Smooth muscle cell (in vitro differentiated cells): ENCODE data around the gene TPO. TPM values are rescaled to one million over a fixed set of nuclear protein-coding genes. Genes with fewer than 3 reads are reported as not detected.
A peak's percentile ranks its signal among the peaks of the same experiment; 100 is the strongest.

Experiments
- DNase-seq: peaks from one replicate; lab custom pipeline; 2025; ENCODE audit not compliant: unreplicated experiment; lab: John Stamatoyannopoulos, UW
- H2AFZ ChIP-seq: fragments of 200-600 bp; sonication (generic); 2 replicates; pipeline ENCODE4 v1.6.0; 2016; ENCODE audit warnings: antibody characterized with exemption, low read depth, mild to moderate bottlenecking
- H3F3A ChIP-seq: fragments of 200-600 bp; sonication (generic); 2 replicates; pipeline ENCODE4 v1.6.0; 2017; ENCODE audit warnings: antibody characterized with exemption, low read depth
- H3K27ac ChIP-seq: fragments of 200-600 bp; sonication (generic); 2 replicates; pipeline ENCODE4 v1.5.1; 2016; ENCODE audit warnings: low read depth, mild to moderate bottlenecking
- H3K27me3 ChIP-seq: fragments of 200-600 bp; sonication (generic); 2 replicates; pipeline ENCODE4 v1.6.1; 2016; ENCODE audit warnings: low read depth, mild to moderate bottlenecking
- H3K36me3 ChIP-seq: fragments of 200-600 bp; sonication (generic); 2 replicates; pipeline ENCODE4 v1.5.1; 2016; ENCODE audit warnings: low read depth
- H3K4me1 ChIP-seq: fragments of 200-600 bp; sonication (generic); 2 replicates; pipeline ENCODE4 v1.5.1; 2016; ENCODE audit warnings: low read depth
- H3K4me2 ChIP-seq: fragments of 200-600 bp; sonication (generic); 2 replicates; pipeline ENCODE4 v1.6.0; 2016; ENCODE audit warnings: mild to moderate bottlenecking
- H3K4me3 ChIP-seq: fragments of 200-600 bp; sonication (generic); 2 replicates; pipeline ENCODE4 v1.5.1; 2016; ENCODE audit warnings: mild to moderate bottlenecking
- H3K79me2 ChIP-seq: fragments of 200-600 bp; sonication (generic); 2 replicates; pipeline ENCODE4 v1.6.0; 2016; ENCODE audit warnings: low read depth, mild to moderate bottlenecking
- H3K9ac ChIP-seq: fragments of 200-600 bp; sonication (generic); 2 replicates; pipeline ENCODE4 v1.6.0; 2016; ENCODE audit warnings: low read depth
- H3K9me3 ChIP-seq: fragments of 200-600 bp; sonication (generic); replicated peaks from 2 replicates; pipeline ENCODE4 v1.5.1; 2016; ENCODE audit warnings: low read depth
- H4K20me1 ChIP-seq: fragments of 200-600 bp; sonication (generic); 2 replicates; pipeline ENCODE4 v1.6.0; 2016; ENCODE audit warnings: low read depth
- WGBS: methylation state at CpG from one replicate; pipeline ENCODE4 v1.1.7; 2016; ENCODE audit warnings: low lambda C conversion rate; 5-methylcytosine and 5-hydroxymethylcytosine counted together
- polyA plus RNA-seq: library from polyadenylated mRNA; unstranded; fragments of >200 nt; fragmentation: Nextera tagmentation; extraction: Ambion mirVana; gene quantifications from 2 replicates; pipeline ENCODE4 v1.2.1, GENCODE V29; 2016
- total RNA-seq: library from RNA; depleted of rRNA; stranded (reverse); fragments of >200 nt; gene quantifications from 2 replicates; pipeline ENCODE4 v1.2.3, GENCODE V29; 2014
- TF ChIP-seq, protein P1 (sequence below): fragments of 200-600 bp; sonication (generic); IDR thresholded peaks from 2 replicates; pipeline ENCODE4 v1.5.1; 2017; ENCODE audit warnings: borderline replicate concordance, mild to moderate bottlenecking, antibody characterized with exemption; ENCODE audit not compliant: insufficient read depth, poor library complexity, severe bottlenecking

Gene TPO
- total and polyA plus RNA-seq, 2 experiments from 2014 or later = not detected

DNA sequence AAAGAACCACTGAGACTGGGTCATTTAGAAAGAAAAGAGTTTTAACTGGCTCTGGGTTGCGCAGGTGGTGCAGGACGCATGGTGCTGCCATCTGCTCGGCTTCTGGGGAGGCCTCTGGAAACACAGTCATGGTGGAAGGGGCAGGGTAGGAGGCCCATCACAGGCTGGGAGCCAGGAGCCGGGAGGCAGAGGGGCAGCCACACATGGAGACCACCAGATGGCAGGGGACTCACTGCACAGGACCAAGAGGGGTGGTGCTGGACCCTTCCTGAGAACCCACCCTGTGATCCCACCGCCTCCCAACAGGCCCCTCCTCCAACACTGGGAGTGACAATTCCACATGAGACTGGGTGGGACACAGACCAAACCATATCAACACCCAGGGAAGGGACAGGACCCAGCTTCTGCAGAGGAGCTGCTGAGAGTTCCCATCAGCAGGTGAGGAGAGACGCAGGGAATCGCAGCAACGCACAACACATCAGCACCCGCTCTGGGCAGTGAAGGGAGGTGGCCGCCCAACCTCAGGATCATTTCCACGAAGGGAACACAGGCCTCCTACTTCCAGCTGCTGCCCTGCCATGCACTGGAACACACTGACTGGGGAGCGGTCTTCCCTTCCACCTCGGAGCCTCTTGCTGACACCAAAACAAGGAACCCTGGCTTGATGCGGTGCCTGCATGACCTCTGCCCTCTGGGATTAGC is 130.7 kb downstream of the TPO start:
- no peak for DNase-seq
- H3K27ac ChIP-seq = no peak overlapping the region
- H2AFZ ChIP-seq = no peak overlapping the region
- no peak overlapping the region for H3K4me2 ChIP-seq
- H3K4me1 ChIP-seq = no peaks in the 10 kb centered on the region
- 94% methylated on average over 14 of the region's 14 CpGs for WGBS
- no peaks in the 10 kb centered on the region for H3K79me2 ChIP-seq
- no peak overlapping the region for H3K9ac ChIP-seq
- no peaks in the 10 kb centered on the region for H4K20me1 ChIP-seq
- H3K27me3 ChIP-seq = no peaks in the 10 kb centered on the region
- no peaks in the 10 kb centered on the region for H3F3A ChIP-seq
- H3K9me3 ChIP-seq = no peaks in the 10 kb centered on the region
- H3K4me3 ChIP-seq = no peak overlapping the region
- no peaks in the 10 kb centered on the region for H3K36me3 ChIP-seq
- TF ChIP-seq, protein P1, sequence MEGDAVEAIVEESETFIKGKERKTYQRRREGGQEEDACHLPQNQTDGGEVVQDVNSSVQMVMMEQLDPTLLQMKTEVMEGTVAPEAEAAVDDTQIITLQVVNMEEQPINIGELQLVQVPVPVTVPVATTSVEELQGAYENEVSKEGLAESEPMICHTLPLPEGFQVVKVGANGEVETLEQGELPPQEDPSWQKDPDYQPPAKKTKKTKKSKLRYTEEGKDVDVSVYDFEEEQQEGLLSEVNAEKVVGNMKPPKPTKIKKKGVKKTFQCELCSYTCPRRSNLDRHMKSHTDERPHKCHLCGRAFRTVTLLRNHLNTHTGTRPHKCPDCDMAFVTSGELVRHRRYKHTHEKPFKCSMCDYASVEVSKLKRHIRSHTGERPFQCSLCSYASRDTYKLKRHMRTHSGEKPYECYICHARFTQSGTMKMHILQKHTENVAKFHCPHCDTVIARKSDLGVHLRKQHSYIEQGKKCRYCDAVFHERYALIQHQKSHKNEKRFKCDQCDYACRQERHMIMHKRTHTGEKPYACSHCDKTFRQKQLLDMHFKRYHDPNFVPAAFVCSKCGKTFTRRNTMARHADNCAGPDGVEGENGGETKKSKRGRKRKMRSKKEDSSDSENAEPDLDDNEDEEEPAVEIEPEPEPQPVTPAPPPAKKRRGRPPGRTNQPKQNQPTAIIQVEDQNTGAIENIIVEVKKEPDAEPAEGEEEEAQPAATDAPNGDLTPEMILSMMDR = no peak

DNA sequence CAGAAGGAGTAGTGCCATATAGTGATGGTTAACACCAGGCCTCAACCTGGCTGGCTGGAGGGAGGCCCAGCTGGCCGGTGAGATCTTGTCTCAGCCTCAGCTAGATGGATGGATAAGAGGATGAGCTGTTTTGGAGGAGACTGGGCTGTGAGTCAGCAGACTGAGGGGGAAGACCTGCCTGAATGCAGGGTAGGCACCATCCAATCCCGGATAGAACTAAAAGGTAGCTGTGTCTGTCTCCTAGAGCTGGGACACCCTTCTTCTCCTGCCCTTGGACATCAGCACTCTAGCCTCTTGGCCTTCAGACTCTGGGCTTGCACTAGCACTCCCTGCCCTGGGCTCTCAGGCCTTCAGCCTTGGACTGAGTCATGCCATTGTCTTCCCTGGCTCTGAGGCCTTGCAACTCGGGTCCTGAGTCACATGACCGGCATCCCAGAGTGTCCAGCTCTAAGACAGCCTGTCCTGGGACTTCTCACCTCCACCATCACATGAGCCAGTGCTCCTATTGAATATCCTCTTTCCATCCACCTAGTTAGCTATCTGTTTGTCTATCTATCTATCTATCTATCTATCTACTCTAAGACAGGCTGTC is 131.3 kb downstream of the TPO start:
- Histone ChIP-seq H3K9ac (no peak overlapping the region), H3K4me1 (no peaks in the 10 kb centered on the region), H3K79me2 (no peaks in the 10 kb centered on the region), H3K4me2 (no peak overlapping the region), H3K36me3 (no peaks in the 10 kb centered on the region), H2AFZ (no peak overlapping the region), H3K27me3 (no peaks in the 10 kb centered on the region), H3K9me3 (no peaks in the 10 kb centered on the region), H3K4me3 (no peak overlapping the region), H3F3A (no peaks in the 10 kb centered on the region), H3K27ac (no peak overlapping the region), H4K20me1 (no peaks in the 10 kb centered on the region)
- DNase-seq = no peak
- TF ChIP-seq, protein P1 = no peak
- 62% methylated on average over 4 of the region's 4 CpGs for WGBS

DNA sequence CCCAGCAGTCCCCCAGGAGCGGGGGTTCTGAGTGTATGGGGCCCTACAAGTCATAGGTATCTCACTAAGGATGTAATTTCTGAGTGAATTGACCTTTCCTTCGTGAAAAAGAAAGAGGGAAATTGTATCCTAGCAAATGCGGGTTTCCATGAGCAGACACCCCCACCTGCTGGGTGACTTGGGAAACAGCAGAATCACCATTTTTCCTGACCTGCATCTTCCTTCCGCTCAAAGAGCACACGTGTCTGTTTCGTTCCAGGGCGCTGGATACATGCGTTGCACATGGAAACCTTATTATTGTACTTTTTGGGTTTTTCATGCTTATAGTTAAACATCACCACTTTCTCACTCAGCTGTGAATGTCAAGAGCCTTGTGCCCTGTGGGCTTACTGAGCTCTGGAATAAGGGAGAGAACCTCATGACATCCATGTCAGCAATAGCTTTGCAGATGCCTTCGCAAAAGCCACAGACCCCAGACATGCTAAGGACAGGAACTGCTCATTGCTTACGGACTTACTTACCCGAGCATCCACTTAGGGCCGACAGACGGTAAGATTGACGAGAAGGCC is 132.8 kb downstream of the TPO start:
- WGBS = 55% methylated on average over 14 of the region's 14 CpGs
- H3K79me2 ChIP-seq = no peaks in the 10 kb centered on the region
- no peak overlapping the region for H3K4me3 ChIP-seq
- H2AFZ ChIP-seq = no peak overlapping the region
- H3F3A ChIP-seq = no peaks in the 10 kb centered on the region
- H4K20me1 ChIP-seq = no peaks in the 10 kb centered on the region
- TF ChIP-seq, protein P1 = peak; percentile 83
- no peak overlapping the region for H3K4me2 ChIP-seq
- no peak overlapping the region for H3K9ac ChIP-seq
- no peak overlapping the region for H3K27ac ChIP-seq
- no peaks in the 10 kb centered on the region for H3K9me3 ChIP-seq
- no peaks in the 10 kb centered on the region for H3K27me3 ChIP-seq
- no peaks in the 10 kb centered on the region for H3K36me3 ChIP-seq
- H3K4me1 ChIP-seq = no peaks in the 10 kb centered on the region
- DNase-seq = no peak

DNA sequence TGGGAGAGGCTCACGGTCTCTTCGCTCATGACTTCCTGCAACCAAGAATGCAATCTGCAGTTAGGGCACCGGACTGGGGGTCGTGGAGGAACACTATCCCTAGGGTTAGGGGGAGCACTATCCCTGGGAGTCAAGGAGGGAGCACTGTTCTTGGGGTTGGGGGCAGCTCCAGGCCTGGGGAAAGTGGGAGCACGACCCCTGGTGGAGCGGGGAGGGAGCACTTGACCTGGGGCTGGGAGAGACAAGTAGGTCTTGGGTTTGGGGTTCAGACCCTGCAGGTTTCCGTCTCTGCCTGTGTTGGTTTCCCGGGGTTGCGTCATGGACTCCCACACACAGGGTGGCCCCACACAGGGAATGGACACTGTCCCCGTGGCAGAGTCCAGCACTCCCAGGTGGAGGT is 133.6 kb downstream of the TPO start:
- H3K9ac ChIP-seq = no peak overlapping the region
- no peaks in the 10 kb centered on the region for H3K4me1 ChIP-seq
- 93% methylated on average over 7 of the region's 10 CpGs for WGBS
- no peak overlapping the region for H3K27ac ChIP-seq
- no peak overlapping the region for H3K4me3 ChIP-seq
- no peak for DNase-seq
- no peaks in the 10 kb centered on the region for H3K79me2 ChIP-seq
- H4K20me1 ChIP-seq = no peaks in the 10 kb centered on the region
- H3F3A ChIP-seq = no peaks in the 10 kb centered on the region
- TF ChIP-seq, protein P1 = peak; percentile 3
- no peak overlapping the region for H2AFZ ChIP-seq
- H3K27me3 ChIP-seq = no peaks in the 10 kb centered on the region
- no peaks in the 10 kb centered on the region for H3K9me3 ChIP-seq
- H3K4me2 ChIP-seq = no peak overlapping the region
- H3K36me3 ChIP-seq = no peaks in the 10 kb centered on the region
